ENCODE measurements around the gene GAPDHS.

Gene GAPDHS

DNA sequence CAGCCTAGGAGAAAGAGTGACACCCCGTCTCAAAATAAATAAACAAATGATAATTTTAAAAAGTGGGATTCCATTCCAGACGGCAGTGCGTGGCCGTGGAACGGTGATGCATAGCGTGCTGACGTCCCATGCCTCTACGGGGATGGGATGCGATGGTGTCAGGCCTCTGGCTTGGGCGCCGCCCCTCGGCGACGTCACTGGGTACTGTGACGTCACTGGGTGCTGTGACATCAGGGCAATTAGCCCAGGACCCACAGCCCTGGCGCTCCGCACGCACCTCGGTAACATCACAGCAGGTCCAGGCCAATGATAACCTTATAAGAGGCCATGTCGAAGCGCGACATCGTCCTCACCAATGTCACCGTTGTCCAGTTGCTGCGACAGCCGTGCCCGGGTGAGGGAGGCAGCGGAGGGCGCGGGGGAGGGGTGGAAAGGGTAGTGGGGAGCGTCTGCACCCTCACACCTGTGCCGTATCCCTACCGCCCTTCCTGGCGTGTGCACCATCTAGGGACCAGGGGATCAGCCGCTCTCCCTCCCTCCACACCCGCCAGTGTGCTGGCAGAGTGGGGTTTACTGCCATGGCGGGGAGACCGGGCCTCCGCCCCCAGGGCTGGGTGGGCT, at the start of gene GAPDHS:
Gene GAPDHS, plus strand, starts transcription at position 256 of the 621 bp plus-strand sequence. Its CDS starts 72 bp downstream, at position 328.
- no peak within 1 kb of the TSS for H3K27ac ChIP-seq (ENCODE audit: low read length)
- peaks cover 4% of the 10 kb centered on the region; the same call in 1 of the 2 replicates for H3K4me1 ChIP-seq (ENCODE audit: insufficient read depth, low read length)
- no peak within 1 kb of the TSS for H3K4me3 ChIP-seq (ENCODE audit: low read length)
- H3K9ac ChIP-seq (ENCODE audit: low read depth, low read length): no peak within 1 kb of the TSS
- H3K36me3 ChIP-seq (ENCODE audit: insufficient read depth, low read depth, low read length): no peaks in the 10 kb centered on the region
- no peaks in the 10 kb centered on the region for H3K9me3 ChIP-seq (ENCODE audit: insufficient read depth, low read depth, low read length)
- H3K27me3 ChIP-seq (ENCODE audit: insufficient read depth, low read length): peaks cover 10% of the 10 kb centered on the region; the same call in 1 of the 2 replicates

DNA sequence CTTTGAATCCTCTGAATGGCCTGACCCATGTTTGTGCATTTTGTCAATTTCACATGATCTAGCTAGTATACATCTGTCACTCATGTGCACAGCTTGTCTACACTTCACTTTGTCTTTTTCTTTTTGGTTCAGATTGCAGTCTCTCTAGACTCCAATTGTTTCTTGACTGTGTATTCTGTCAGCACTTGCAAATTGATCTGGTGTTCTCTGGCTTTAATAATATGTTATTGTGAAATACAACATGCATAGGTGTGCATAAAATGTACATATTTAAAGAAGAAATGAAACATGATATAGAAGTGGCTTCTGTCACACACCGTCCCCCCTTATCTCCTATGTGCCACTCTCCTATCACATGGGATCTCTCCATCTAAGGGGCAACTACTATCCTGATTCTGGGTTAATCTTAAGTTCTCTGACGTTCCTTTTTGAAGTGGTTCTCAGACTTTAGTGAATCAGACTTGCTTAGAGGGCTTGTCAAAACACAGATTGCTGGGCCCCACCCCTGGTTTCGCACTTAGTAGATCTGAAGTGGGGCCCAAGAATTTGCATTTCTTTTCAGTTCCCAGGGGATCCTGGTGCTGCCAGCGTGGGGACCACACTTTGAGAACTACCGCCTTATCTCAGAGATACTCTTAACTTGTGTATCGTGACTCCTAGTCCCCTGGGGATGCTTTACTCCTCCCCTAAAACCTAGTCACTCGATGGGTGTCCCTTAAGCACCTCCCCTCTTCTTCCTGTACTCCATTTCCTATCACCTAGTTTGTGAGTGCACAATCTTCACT, 48.8 kb upstream of the GAPDHS start:
- Histone ChIP-seq H3K4me1 (ENCODE audit: insufficient read depth, low read length) (no peaks in the 10 kb centered on the region), H3K27ac (ENCODE audit: low read length) (no peak overlapping the region), H3K36me3 (ENCODE audit: insufficient read depth, low read depth, low read length) (no peaks in the 10 kb centered on the region), H3K9me3 (ENCODE audit: insufficient read depth, low read depth, low read length) (no peaks in the 10 kb centered on the region), H3K4me3 (ENCODE audit: low read length) (no peak overlapping the region), H3K27me3 (ENCODE audit: insufficient read depth, low read length) (0 out of 2 replicates have a peak, but pooled peaks cover 8% of the 10 kb centered on the region), H3K9ac (ENCODE audit: low read depth, low read length) (no peak overlapping the region)

DNA sequence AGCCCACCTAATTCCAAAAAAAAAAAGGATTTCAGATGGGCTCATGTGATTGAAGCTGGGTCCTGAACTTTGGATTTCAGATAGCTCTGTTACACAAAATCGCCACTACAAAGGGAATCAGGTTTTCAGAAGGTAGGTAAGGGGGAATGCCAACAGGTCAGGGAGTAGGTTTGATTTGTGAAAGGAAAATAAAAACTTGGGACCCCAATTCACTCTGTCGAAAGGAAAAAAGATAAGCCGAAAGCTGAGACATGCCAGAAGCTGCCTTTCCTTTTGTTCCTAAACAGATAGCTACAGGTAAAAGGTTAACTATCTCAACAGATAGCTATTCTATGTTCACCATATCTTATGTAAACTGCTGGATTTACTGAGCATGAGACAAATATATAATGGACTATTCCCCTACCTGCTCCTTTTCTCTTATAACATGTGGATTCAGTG, 47.0 kb upstream of the GAPDHS start:
- Histone ChIP-seq H3K9ac (ENCODE audit: low read depth, low read length) (no peak overlapping the region), H3K4me1 (ENCODE audit: insufficient read depth, low read length) (no peaks in the 10 kb centered on the region), H3K27me3 (ENCODE audit: insufficient read depth, low read length) (0 out of 2 replicates have a peak, but pooled peaks cover 17% of the 10 kb centered on the region), H3K4me3 (ENCODE audit: low read length) (no peak overlapping the region), H3K9me3 (ENCODE audit: insufficient read depth, low read depth, low read length) (no peaks in the 10 kb centered on the region), H3K27ac (ENCODE audit: low read length) (no peak overlapping the region), H3K36me3 (ENCODE audit: insufficient read depth, low read depth, low read length) (no peaks in the 10 kb centered on the region)

DNA sequence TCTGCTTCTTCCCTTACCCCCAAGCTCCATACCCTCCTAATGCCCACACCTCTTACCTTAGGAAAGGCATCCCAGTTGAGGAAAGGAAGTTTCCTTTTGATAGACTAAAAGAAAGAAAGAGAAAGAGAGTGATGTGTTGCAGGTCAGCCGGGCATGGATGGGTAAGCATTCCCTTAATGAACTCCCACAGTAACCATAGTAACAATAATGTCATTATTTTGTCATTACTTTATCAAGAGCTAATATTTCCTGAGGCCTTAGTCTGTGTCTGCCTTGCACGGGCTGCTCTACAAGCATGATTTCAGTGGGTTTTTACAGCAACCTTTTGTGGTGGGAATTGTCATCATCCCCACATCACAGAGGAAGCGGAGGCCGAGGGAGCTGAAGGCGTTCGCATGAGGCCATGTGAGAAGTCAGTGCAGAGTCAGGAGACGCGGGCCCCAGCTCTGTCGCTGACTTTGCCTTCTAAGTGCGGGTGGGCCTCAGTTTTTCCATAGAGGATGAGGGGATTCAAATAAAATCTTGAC, 45.5 kb upstream of the GAPDHS start:
- H3K27ac ChIP-seq (ENCODE audit: low read length): no peak overlapping the region
- no peaks in the 10 kb centered on the region for H3K9me3 ChIP-seq (ENCODE audit: insufficient read depth, low read depth, low read length)
- no peaks in the 10 kb centered on the region for H3K36me3 ChIP-seq (ENCODE audit: insufficient read depth, low read depth, low read length)
- 0 out of 2 replicates have a peak, but pooled peaks cover 17% of the 10 kb centered on the region for H3K27me3 ChIP-seq (ENCODE audit: insufficient read depth, low read length)
- no peak overlapping the region for H3K4me3 ChIP-seq (ENCODE audit: low read length)
- no peaks in the 10 kb centered on the region for H3K4me1 ChIP-seq (ENCODE audit: insufficient read depth, low read length)
- H3K9ac ChIP-seq (ENCODE audit: low read depth, low read length): no peak overlapping the region

DNA sequence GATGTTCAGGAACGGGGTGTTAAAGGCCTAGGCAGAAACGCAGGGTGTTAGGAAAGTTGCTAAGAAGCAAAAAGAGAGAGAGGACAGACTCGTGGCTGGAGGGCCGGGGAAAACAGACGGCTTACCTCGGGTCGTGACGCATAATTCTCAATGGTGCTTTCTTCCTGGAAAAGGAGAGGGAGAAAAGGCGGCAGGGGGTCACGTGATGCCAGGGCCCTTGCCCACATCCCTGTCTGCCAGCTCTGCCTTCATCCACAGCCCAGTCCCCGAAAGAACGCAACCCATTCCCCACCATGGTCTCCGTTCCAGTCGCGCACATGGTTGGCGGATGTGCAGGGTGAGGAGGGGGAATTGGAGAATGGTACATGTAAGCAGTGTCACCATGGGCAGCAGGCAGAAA, 44.6 kb upstream of the GAPDHS start:
- H3K36me3 ChIP-seq (ENCODE audit: insufficient read depth, low read depth, low read length): no peaks in the 10 kb centered on the region
- H3K27me3 ChIP-seq (ENCODE audit: insufficient read depth, low read length): 0 out of 2 replicates have a peak, but pooled peaks cover 17% of the 10 kb centered on the region
- H3K4me3 ChIP-seq (ENCODE audit: low read length): no peak overlapping the region
- H3K27ac ChIP-seq (ENCODE audit: low read length): no peak overlapping the region
- no peak overlapping the region for H3K9ac ChIP-seq (ENCODE audit: low read depth, low read length)
- no peaks in the 10 kb centered on the region for H3K9me3 ChIP-seq (ENCODE audit: insufficient read depth, low read depth, low read length)
- H3K4me1 ChIP-seq (ENCODE audit: insufficient read depth, low read length): no peaks in the 10 kb centered on the region

DNA sequence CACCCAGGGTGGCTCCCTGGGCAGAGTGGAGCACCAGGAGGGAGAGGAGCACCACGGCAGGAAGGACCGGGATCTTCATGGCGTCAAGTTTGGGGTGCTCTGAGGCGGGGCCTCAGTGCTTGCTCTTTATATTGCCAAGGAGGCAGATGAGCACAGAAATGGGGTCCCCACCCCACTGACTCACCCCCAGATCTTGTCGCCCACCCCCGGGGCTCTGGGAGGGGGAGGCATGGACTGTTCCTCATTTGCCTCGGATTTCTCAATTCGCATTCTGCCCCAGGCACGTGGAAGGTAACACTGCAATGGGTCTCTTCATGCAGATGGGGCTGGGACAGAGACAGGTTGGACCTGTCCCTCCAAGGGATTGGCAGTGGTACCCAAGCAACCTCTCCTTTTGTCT, 42.9 kb upstream of the GAPDHS start, which contains the start of gene KRTDAP:
Gene KRTDAP, minus strand, starts transcription at position 101 of the 400 bp plus-strand sequence. Its CDS starts 22 bp downstream, at position 79.
- no peak within 1 kb of the TSS for H3K9ac ChIP-seq (ENCODE audit: low read depth, low read length)
- no peaks in the 10 kb centered on the region for H3K36me3 ChIP-seq (ENCODE audit: insufficient read depth, low read depth, low read length)
- no peaks in the 10 kb centered on the region for H3K4me1 ChIP-seq (ENCODE audit: insufficient read depth, low read length)
- H3K27me3 ChIP-seq (ENCODE audit: insufficient read depth, low read length): 0 out of 2 replicates have a peak, but pooled peaks cover 17% of the 10 kb centered on the region
- no peak within 1 kb of the TSS for H3K4me3 ChIP-seq (ENCODE audit: low read length)
- no peak within 1 kb of the TSS for H3K27ac ChIP-seq (ENCODE audit: low read length)
- no peaks in the 10 kb centered on the region for H3K9me3 ChIP-seq (ENCODE audit: insufficient read depth, low read depth, low read length)

DNA sequence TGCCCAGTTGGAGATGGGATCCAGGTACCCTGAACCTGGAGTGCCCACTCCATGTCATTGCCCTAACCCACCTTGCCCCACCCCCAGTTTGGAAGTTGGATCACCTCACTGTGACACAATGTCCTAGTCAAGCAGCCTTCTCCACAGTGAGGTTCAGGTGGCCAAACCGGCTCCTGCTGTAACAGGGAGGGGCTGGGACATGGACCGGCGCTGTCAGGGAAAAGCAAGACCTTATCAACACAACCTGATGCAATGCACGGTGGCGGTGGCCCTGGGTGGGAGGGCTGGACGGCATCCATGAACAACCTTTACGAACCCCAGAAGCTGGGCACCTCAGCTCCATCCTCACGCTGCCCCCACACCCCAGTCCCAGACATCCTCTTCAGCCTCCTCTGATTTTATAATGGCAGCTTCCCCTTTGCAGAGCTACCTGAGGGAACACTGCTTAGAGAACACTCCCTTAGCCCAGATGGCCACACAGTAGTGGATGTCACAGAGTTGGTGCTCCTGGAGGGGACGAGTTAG, 41.4 kb upstream of the GAPDHS start:
- H3K27me3 ChIP-seq (ENCODE audit: insufficient read depth, low read length): 0 out of 2 replicates have a peak, but pooled peaks cover 9% of the 10 kb centered on the region
- no peak overlapping the region for H3K4me3 ChIP-seq (ENCODE audit: low read length)
- no peak overlapping the region for H3K27ac ChIP-seq (ENCODE audit: low read length)
- H3K4me1 ChIP-seq (ENCODE audit: insufficient read depth, low read length): no peaks in the 10 kb centered on the region
- H3K9me3 ChIP-seq (ENCODE audit: insufficient read depth, low read depth, low read length): no peaks in the 10 kb centered on the region
- H3K9ac ChIP-seq (ENCODE audit: low read depth, low read length): no peak overlapping the region
- peaks cover 1% of the 10 kb centered on the region; the same call in 1 of the 2 replicates for H3K36me3 ChIP-seq (ENCODE audit: insufficient read depth, low read depth, low read length)

DNA sequence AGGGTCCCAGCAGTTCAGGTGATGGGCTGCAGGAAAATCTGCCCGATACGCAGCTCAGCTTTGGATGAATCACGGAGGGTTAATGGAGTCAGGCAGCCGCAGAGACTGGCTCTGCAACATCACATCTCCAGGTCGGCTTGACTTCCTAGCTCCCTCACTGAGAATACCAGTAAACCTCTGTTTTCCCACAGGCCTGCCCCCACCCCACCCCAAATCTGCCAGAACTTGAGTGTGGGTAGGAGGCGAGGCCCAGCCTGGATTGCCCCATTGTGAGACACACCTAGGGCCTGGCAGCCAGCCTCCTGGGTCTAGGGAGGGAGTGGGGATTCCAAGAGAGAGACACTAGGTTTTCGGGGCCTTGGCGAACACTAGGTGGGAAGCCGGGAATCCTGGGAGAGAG, 39.3 kb upstream of the GAPDHS start:
- Histone ChIP-seq H3K36me3 (ENCODE audit: insufficient read depth, low read depth, low read length) (peaks cover 21% of the 10 kb centered on the region), H3K27me3 (ENCODE audit: insufficient read depth, low read length) (0 out of 2 replicates have a peak, but pooled peaks cover 9% of the 10 kb centered on the region), H3K9me3 (ENCODE audit: insufficient read depth, low read depth, low read length) (no peaks in the 10 kb centered on the region), H3K27ac (ENCODE audit: low read length) (no peak overlapping the region), H3K4me3 (ENCODE audit: low read length) (no peak overlapping the region), H3K9ac (ENCODE audit: low read depth, low read length) (no peak overlapping the region), H3K4me1 (ENCODE audit: insufficient read depth, low read length) (no peaks in the 10 kb centered on the region)

DNA sequence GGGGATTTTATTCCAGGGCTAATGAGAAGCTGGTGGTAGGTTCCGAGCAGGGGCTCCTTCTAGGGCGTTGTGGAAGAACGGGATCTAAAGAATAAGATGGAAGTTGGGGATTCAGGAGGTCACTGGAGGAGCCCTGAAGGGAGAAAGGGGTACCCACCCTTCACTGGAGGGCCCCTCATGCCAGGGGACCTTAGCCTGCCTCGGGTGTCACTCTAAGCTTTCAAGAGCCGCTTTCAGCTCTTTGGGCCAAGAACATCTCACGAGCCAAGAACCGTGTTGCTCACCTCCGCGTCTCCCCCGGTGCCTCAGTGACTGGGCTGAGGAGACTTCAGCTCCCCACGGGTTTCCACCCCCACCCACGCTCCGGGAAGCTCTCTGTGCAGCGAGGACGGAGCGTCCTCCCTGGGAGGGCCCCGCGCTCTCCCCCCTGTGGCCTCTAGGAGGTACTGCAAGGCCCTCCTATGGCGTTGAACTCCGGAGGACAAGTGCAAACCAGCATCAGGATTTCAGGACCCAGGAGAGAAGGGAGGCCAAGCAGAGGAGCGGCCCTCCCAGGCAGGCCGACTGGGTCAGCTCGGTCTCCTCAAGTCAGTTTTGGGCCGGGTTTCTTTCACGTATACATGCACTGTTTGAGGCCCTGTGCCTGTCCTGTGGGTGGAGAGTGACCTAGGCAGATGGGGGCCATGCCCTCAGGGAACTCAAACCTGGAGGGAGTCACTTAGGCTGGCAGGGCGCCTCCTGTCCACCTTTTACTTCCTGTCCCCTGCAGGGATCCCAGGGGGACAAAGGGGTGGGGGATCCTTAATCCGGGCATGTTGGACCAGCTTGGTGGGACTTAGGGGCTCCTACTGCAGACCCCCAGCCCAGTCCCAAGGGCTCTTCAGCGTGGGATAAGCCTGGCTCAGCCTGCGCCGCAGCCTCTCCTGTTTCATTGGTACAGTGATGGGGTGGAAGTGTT, 37.9 kb upstream of the GAPDHS start:
- Histone ChIP-seq H3K4me3 (ENCODE audit: low read length) (no peak overlapping the region), H3K9ac (ENCODE audit: low read depth, low read length) (no peak overlapping the region), H3K4me1 (ENCODE audit: insufficient read depth, low read length) (no peaks in the 10 kb centered on the region), H3K36me3 (ENCODE audit: insufficient read depth, low read depth, low read length) (peaks cover 35% of the 10 kb centered on the region), H3K27me3 (ENCODE audit: insufficient read depth, low read length) (0 out of 2 replicates have a peak, but pooled peaks cover 1% of the 10 kb centered on the region), H3K9me3 (ENCODE audit: insufficient read depth, low read depth, low read length) (no peaks in the 10 kb centered on the region), H3K27ac (ENCODE audit: low read length) (no peak overlapping the region)

DNA sequence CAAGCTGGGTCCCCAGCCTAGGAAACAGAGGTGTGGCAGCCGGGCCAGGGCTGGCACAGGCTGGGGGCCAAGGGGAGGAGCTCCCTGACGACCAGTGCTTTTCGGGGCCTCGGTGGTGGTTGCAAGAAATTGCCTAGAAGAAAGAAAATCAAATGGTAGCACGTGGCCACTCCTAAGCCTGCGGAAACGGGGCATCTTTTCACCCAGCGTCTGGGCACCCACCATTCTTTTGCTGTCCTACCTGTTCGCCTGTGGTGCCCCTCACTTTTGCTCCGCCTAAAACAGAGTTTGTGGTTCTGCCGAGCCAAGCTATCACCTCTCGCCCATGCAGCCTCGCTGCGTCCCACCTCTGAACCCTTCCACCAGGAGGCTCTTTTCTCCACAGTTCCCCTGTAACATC, 35.9 kb upstream of the GAPDHS start:
- Histone ChIP-seq H3K27ac (ENCODE audit: low read length) (no peak overlapping the region), H3K36me3 (ENCODE audit: insufficient read depth, low read depth, low read length) (peaks cover 55% of the 10 kb centered on the region), H3K9me3 (ENCODE audit: insufficient read depth, low read depth, low read length) (no peaks in the 10 kb centered on the region), H3K4me1 (ENCODE audit: insufficient read depth, low read length) (no peaks in the 10 kb centered on the region), H3K27me3 (ENCODE audit: insufficient read depth, low read length) (no peaks in the 10 kb centered on the region), H3K4me3 (ENCODE audit: low read length) (no peak overlapping the region), H3K9ac (ENCODE audit: low read depth, low read length) (no peak overlapping the region)

DNA sequence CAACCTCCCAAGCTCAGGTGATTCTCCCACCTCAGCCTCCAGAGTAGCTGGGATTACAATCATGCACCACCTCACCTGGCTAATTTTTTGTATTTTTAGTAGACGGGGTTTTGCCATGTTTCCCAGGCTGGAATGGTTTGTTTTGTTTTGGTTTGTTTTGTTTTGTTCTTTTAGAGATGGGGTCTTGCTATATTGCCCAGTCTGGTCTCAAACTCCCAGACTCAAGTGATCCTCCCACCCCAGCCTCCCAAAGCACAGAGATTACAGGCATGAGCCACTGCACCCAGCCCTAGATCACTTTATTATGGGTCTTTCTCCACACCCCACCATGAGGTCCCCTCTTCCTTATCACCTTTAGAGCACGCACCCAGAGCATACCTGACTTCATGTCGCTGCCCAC, 35.0 kb upstream of the GAPDHS start:
- no peak overlapping the region for H3K9ac ChIP-seq (ENCODE audit: low read depth, low read length)
- H3K27me3 ChIP-seq (ENCODE audit: insufficient read depth, low read length): no peaks in the 10 kb centered on the region
- H3K36me3 ChIP-seq (ENCODE audit: insufficient read depth, low read depth, low read length): peaks cover 63% of the 10 kb centered on the region
- no peak overlapping the region for H3K4me3 ChIP-seq (ENCODE audit: low read length)
- H3K9me3 ChIP-seq (ENCODE audit: insufficient read depth, low read depth, low read length): no peaks in the 10 kb centered on the region
- no peaks in the 10 kb centered on the region for H3K4me1 ChIP-seq (ENCODE audit: insufficient read depth, low read length)
- H3K27ac ChIP-seq (ENCODE audit: low read length): no peak overlapping the region

Data from iPS-20b (cell line).